GM19463 (cell line): ENCODE results near the gene CIRBP.
"Not testable (repeated sequence)": the region's sequence is repeated elsewhere in the genome, so short reads cannot be mapped to it uniquely, and the experiment has no call there.

Experiments
- ATAC-seq: cut with Tn5 transposase; IDR thresholded peaks from one replicate; pipeline ENCODE4 v1.9.1; 2021; ENCODE audit warnings: mild to moderate bottlenecking, moderate library complexity; ENCODE audit not compliant: unreplicated experiment

Gene CIRBP

GRCh38 chr19:1243768-1244692 is 25.1 kb upstream of the CIRBP start:
- no peak for ATAC-seq

DNA sequence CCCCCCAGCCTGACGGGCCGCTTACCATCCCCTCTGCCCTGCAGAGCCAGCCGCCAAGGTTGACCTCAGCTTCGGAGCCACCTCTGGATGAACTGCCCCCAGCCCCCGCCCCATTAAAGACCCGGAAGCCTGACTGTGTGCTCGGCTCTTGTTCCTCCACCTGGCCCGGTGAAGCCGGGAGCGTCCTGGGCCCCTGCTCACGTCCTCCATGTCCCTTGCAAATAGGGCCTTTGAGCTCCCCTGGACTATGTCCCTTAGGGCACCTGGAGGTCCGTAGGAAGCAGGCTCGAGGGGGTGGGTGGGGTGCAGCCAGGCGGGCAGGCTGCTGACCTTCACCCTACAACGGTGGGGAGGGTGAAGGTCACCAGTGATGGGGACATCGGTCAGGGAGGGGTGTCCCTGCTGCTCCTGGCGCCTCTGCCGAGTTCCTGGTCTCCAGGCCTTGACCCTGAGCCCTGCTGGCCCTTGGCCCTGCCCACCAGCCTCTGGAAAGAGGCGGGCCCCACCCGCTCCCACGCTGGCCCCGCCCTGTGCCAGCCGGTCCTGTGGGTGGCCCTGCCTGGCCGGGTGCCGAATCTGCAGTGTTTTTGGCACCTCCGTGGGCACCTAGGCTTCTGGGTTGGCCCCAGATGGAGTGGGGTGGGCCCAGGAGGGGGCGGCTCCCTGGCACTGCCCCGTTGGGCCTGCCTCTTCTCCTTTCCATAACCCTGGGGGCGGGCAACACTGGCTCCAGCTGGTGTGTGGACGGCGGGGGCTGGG is 24.3 kb upstream of the CIRBP start:
- ATAC-seq, result no peak

- no peak for ATAC-seq
These were observed 23.5 kb upstream of the CIRBP start for GRCh38 chr19:1245494-1246264.

DNA sequence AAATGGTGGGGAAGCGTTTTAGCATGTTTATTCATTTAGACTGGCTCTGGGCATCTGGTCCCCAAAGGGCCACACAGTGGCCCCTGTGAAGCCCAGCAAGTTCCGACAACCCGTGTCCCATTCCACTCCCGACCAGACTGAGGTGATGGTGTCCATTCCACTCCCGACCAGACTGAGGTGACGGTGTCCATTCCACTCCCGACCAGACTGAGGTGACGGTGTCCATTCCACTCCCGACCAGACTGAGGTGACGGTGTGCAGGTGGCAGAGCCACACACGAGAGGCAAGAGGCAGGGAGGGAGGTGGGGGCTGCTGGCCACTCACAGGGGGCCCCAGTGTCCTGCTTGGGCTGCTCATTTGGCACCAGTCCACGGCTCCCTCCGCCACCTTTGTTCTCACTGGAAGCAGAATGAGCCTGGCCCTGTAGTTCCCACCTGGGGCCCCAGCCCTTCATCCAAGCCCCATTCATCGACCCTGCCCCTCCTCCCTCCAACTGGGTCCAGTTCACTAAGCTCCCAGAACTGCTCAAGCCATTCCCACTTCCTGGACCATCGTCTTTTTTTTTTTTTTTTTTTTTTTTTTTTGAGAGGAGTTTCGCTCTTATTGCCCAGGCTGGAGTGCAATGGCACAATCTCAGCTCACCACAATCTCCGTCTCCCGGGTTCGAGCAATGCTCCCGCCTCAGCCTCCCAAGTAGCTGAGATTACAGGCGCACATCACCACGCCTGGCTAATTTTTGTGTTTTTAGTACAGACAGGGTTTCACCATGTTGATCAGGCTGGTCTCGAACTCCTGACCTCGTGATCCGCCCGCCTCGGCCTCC is 22.7 kb upstream of the CIRBP start:
- ATAC-seq, result not testable (repeated sequence)

GRCh38 chr19:1247748-1248138 is 21.4 kb upstream of the CIRBP start:
- ATAC-seq, result no peak

DNA sequence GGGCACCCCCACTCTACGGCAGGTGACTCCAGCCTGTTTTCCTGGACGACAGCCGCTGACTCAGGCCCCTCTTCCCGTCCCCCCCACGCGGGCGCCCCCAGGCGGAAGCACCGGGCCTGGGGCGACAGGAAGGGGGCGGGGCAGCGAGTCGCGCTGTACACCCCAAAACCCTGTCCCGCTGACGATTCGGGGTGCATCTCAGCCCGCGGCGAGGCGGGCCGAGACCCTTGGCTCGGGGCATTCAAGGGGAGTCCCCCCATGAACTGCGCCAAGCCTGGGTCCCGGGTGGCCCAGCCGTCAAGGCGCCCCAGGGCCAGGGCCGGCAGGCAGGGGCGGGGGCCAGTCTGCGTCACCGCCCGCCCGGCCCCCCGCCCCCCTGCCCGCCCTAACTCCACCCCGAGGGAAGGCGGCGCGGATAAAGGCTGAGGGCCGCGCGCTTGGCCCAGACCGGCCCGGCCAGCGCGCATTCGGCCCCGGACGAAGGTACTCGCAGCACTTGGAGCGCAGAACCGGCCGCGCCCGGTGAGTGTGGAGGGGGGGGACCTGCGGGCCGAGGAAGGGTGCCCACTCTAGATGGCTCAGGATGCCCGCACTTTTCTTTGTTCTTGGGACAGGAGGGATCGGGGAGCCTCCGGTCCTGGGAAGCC is 20.9 kb upstream of the CIRBP start, which contains the start of gene MIDN:
TSS of gene MIDN (plus strand) at position 445 of the 647 bp plus-strand sequence. CDS start 1,714 bp downstream, outside the sequence.
- ATAC-seq, result peak; percentile 20

DNA sequence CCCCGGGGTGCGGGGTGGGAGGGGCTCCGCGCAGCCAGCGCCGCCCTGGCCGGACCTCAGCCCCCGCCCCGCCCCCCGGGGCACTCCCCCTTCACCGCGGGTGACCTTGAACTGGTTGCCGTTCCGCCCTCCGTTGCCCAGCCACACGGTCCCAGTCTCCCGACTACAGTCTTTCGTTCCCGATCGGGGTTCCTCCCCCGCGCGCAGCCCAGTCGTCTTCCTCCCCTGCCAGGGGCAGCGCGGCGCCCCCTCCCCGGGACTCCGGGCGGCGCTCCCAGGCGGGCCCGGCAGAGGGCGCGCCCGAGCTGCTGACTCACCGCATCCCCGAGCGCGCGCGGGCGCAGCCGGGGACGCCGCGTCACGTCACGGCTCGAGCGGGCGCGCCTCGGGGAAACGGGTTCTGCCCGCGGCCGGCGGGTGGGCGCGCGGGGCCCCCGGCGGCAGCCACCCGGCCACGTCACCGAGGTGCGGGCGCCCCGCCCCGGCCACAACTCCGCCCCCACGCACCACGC is 20.3 kb upstream of the CIRBP start:
- peak; percentile 19 for ATAC-seq

DNA sequence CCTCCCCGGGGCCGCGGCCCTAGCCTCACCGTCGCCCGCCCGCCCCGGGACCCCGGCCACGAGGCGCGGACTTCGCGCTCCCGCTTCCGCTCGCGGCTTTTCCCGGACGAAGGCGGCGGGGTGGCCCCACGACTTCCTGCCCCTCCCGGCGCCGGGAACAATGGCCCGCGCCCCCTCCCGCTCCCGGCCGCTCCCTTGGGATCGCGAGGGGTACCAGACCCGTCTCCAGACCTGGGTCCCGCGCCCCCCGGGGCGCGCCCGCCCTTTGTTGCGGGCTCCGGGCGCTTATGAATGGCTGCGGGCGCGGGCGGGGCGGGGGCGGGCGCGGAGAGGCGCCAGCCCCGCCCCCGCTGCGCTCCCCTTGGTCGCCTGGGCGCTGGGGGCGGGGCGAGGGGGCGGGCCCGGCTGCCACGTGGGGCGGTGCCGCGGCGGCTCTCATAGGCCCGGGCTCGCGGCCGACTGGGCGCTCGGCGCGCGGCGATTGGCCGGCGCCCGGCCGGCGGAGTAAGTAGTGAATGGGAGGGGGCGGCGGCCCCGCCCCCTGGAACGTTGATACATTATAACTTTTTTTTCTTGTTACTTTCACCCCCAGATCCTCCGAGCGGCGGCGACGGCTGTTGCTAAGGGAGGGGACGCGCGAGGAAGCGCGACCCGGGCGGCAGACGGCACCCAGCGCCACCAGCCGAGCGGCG is 19.7 kb upstream of the CIRBP start:
- ATAC-seq, result peak; percentile 43

DNA sequence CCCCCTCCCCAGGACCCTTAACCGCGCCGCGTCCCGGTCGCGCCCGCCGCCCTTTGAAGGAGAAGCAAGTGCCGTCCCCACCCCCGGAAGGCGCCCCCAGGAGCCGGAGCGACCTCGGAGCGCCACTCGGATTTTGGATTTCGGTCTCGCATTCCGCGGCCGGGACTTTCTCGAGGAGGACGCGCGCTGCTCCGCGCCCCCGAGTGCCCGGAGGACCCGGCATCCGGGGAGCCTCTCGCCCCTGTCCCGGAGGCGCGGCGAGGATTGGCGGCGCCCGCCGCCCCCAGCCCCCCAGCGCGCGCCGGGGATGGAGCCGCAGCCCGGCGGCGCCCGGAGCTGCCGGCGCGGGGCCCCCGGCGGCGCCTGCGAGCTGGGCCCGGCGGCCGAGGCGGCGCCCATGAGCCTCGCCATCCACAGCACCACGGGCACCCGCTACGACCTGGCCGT is 19.1 kb upstream of the CIRBP start:
- no peak for ATAC-seq

DNA sequence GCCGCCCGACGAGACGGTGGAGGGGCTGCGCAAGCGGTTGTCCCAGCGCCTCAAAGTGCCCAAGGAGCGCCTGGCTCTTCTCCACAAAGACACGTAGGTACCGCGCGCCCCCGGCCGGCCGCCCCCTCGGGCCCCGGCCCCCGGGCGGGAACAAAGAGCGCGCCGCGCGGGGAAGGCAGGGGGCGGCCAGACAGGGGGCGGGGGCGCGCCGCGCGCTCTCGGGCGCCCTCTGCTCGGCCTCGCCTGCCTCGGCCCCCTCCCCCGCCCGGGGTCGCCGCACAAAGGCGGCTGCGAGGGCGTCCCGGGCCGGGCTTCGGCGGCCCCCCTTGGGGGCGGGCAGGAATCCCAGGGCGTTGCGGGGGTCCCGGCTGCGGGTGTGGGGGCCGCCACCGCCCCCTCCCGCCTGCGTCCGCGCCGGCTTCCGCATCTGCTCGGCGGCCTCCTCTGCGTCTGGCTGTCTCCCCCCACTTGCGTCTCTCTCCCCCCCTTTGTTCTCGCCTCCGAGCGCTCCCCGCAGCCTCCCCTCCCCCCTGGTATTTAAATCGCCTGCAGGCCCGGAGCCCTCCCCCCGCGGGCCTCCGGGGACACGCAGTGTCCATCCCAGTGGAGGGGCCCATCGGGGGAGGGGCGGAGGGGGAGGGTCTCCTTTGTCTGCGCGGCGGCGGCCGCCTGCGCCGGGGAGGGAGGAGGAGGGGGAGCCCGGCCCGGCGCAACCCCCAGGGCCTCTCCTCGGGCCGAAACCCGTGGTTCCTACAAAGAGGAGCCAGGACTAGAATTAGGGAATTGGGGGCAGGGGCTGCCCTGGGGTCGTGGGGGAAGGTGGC is 18.5 kb upstream of the CIRBP start:
- ATAC-seq, result no peak

DNA sequence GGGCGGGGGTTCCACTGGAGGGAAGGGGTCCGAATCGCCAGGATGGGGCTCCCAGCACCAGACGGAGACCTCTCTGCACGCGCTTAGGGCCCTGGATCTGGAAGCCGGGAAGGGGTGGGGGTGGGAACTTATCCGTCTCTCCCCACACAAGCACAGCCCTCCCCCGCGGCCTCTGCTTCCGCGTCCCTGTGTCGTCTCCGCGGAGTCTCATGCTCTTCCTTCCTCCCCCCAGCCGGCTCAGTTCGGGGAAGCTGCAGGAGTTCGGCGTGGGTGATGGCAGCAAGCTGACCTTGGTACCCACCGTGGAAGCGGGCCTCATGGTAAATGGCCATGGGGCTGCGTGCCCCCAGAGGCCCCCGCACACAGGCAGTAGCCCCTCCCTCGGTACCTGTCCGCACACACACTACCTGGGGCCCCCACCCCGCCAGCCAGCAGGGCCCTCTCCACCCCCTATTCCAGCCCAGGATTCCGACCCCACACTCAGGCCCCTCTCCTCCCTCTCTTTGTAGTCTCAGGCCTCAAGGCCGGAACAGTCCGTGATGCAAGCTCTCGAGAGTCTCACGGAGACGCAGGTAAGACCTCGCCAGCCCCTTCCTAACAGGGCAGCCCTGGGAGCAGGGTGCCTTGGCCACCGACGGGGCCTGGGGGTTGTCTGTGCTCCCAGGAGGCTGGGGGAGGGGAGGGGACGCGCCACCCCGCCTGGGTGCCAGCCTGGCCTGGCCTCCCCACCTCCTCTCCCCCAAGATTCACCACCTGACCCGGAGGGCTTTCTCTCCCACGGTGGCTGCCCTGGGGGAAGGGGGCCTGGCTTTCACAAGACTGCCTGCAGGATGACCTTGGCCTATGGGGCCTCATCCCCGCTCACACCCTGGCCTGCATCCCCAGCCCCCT is 17.6 kb upstream of the CIRBP start:
- no peak for ATAC-seq

- ATAC-seq, result no peak
These were observed 16.8 kb upstream of the CIRBP start for GRCh38 chr19:1252221-1252820.

GRCh38 chr19:1252821-1253513 is 16.2 kb upstream of the CIRBP start:
- ATAC-seq, result no peak

- no peak for ATAC-seq
These were observed 15.5 kb upstream of the CIRBP start for GRCh38 chr19:1253514-1254080.

DNA sequence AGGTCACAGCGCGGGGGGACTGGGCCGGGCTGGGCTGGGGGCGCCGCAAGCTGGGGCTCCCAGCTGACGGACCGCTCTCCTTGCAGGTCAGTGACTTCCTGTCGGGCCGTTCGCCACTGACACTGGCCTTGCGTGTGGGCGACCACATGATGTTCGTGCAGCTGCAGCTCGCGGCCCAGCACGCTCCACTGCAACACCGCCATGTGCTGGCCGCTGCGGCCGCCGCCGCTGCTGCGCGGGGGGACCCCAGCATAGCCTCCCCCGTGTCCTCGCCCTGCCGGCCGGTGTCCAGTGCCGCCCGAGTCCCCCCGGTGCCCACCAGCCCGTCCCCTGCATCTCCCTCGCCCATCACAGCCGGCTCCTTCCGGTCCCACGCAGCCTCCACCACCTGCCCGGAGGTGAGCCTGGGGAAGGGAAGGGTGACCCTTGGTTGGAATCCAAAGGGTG is 15.0 kb upstream of the CIRBP start:
- ATAC-seq, result no peak
